ENCODE data around the gene EN2. TPM values are rescaled to one million over a fixed set of nuclear protein-coding genes. Genes with fewer than 3 reads are reported as not detected.

EN2 gene
- total RNA-seq, 1 donor from 2014 or later: 0.11 TPM

GRCh38 chr7:155412416-155413253, 45.3 kb upstream of the EN2 start:
- Histone ChIP-seq H3K4me1 (no peaks in the 10 kb centered on the region), H3K36me3 (no peaks in the 10 kb centered on the region), H3K9me3 (replicated peaks) (no peaks in the 10 kb centered on the region), H3K4me3 (no peak overlapping the region), H3K27ac (replicated peaks) (no peak overlapping the region), H3K27me3 (ENCODE audit: low read depth) (peaks cover 73% of the 10 kb centered on the region)
- intact Hi-C loops (cut with micrococcal nuclease): no loop called here
- no peak for DNase-seq
- TF ChIP-seq, protein P1, sequence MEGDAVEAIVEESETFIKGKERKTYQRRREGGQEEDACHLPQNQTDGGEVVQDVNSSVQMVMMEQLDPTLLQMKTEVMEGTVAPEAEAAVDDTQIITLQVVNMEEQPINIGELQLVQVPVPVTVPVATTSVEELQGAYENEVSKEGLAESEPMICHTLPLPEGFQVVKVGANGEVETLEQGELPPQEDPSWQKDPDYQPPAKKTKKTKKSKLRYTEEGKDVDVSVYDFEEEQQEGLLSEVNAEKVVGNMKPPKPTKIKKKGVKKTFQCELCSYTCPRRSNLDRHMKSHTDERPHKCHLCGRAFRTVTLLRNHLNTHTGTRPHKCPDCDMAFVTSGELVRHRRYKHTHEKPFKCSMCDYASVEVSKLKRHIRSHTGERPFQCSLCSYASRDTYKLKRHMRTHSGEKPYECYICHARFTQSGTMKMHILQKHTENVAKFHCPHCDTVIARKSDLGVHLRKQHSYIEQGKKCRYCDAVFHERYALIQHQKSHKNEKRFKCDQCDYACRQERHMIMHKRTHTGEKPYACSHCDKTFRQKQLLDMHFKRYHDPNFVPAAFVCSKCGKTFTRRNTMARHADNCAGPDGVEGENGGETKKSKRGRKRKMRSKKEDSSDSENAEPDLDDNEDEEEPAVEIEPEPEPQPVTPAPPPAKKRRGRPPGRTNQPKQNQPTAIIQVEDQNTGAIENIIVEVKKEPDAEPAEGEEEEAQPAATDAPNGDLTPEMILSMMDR (IDR thresholded peaks at IDR 0.05; ENCODE audit: borderline replicate concordance): peak; percentile 74

- Histone ChIP-seq H3K27me3 (ENCODE audit: low read depth) (peaks cover 82% of the 10 kb centered on the region), H3K4me3 (no peak overlapping the region), H3K27ac (replicated peaks) (no peak overlapping the region), H3K36me3 (no peaks in the 10 kb centered on the region), H3K4me1 (no peaks in the 10 kb centered on the region), H3K9me3 (replicated peaks) (no peaks in the 10 kb centered on the region)
- DNase-seq: no peak
- TF ChIP-seq, protein P1 (IDR thresholded peaks at IDR 0.05; ENCODE audit: borderline replicate concordance): no peak
- intact Hi-C loops (cut with micrococcal nuclease): no loop called here
These were observed 43.1 kb upstream of the EN2 start for GRCh38 chr7:155414547-155415492.

DNA sequence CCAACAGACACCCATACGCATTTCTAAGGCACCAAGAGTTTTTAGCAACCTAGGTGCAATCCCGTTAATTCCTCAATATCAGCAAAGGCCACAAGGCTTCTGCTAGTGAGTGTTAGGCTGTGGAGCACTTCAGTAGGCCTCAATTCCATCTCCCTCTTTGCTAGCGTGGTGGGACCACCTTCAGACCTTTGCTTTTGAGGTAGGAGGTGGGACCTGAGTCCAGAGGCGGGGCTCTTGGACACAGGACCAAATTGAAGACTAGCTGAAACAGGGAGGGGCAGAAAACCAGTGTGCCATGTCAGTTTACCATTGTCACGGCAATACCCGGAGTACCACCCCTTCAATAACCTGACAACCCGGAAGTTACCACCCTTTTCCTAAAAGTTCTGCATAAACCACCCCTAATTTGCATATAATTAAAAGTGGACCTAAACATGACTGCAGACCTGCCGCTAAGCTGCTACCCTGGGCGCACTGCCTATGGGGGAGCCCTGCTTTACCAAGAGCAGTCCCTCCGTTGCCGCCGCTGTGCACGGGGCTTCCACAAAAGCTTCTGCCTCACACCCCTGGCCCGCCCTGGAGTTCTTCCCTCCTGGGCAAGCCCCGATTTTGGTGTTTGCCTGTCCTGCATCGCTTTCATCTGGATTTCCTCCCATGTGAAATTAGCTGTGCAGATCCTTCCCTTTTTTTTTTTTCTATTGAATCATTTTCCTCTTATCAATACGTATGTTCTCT, 41.1 kb upstream of the EN2 start:
- intact Hi-C loops (cut with micrococcal nuclease): no loop called here
- H3K27me3 ChIP-seq (ENCODE audit: low read depth): peaks cover 80% of the 10 kb centered on the region
- H3K4me3 ChIP-seq: no peak overlapping the region
- no peak overlapping the region for H3K27ac ChIP-seq (replicated peaks)
- no peaks in the 10 kb centered on the region for H3K36me3 ChIP-seq
- TF ChIP-seq, protein P1 (IDR thresholded peaks at IDR 0.05; ENCODE audit: borderline replicate concordance): no peak
- no peaks in the 10 kb centered on the region for H3K4me1 ChIP-seq
- H3K9me3 ChIP-seq (replicated peaks): no peaks in the 10 kb centered on the region
- DNase-seq: no peak

- no peaks in the 10 kb centered on the region for H3K36me3 ChIP-seq
- no peak overlapping the region for H3K27ac ChIP-seq (replicated peaks)
- peaks cover 80% of the 10 kb centered on the region for H3K27me3 ChIP-seq (ENCODE audit: low read depth)
- TF ChIP-seq, protein P1 (IDR thresholded peaks at IDR 0.05; ENCODE audit: borderline replicate concordance): no peak
- H3K9me3 ChIP-seq (replicated peaks): no peaks in the 10 kb centered on the region
- H3K4me3 ChIP-seq: no peak overlapping the region
- intact Hi-C loops (cut with micrococcal nuclease): no loop called here
- DNase-seq: no peak
- H3K4me1 ChIP-seq: no peaks in the 10 kb centered on the region
These were observed 39.6 kb upstream of the EN2 start for GRCh38 chr7:155418304-155418703.

Data from left ventricle myocardium inferior (tissue), 1 donor.